CD4-positive, alpha-beta T cell treated with Interferon alpha-2 for 1 hour (primary cell): ENCODE measurements around the gene RNF157.
"Not testable (repeated sequence)": the region's sequence is repeated elsewhere in the genome, so short reads cannot be mapped to it uniquely, and the experiment has no call there.

Experiments used
- DNase-seq, 2 donors: peaks; one replicate each; pipeline ENCODE4 v3.0.0-alpha.2; 2020 to 2022

Gene RNF157

DNA sequence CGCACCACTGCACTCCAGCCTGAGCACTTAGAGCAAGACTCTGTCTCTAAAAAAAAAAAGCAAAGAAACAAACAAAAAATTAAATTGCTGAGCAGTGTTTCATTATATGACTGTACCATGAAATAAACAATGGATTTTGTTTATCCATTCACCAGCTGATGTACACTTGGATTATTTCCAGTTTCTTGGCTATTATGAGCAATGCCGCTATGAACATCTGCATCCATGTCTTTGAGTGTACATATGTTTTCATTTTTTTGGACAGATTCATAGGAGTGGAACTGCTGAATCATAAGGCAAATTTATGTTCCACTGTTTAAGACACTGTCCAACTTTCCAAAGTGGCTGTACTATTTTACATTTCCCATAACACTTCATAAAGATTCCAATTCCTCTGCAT, 8.0 kb downstream of the RNF157 start:
- no peak for DNase-seq

- not testable (repeated sequence) for DNase-seq
These were observed 13.5 kb downstream of the RNF157 start for GRCh38 chr17:76226749-76227148.

GRCh38 chr17:76225373-76226086, 14.8 kb downstream of the RNF157 start:
- not testable (repeated sequence) for DNase-seq

DNA sequence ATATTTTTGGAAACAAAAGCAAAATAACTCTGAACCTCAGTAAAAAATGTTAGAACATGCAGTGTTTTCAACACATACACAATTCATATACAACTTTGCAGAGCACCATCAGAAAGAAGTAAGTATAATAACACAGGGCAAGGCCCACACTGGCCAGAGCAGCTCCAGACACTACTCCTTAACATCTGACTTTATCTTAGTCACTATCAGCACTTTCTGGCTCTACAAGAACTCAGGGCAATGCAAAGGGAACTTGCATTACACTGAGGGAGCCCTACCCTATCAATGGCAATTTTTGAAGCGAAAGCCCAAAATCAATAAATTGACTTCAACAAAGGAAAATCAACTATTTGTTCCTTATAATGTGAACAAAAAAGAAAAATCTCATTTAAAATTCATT, 16.5 kb downstream of the RNF157 start:
- DNase-seq, result no peak

DNA sequence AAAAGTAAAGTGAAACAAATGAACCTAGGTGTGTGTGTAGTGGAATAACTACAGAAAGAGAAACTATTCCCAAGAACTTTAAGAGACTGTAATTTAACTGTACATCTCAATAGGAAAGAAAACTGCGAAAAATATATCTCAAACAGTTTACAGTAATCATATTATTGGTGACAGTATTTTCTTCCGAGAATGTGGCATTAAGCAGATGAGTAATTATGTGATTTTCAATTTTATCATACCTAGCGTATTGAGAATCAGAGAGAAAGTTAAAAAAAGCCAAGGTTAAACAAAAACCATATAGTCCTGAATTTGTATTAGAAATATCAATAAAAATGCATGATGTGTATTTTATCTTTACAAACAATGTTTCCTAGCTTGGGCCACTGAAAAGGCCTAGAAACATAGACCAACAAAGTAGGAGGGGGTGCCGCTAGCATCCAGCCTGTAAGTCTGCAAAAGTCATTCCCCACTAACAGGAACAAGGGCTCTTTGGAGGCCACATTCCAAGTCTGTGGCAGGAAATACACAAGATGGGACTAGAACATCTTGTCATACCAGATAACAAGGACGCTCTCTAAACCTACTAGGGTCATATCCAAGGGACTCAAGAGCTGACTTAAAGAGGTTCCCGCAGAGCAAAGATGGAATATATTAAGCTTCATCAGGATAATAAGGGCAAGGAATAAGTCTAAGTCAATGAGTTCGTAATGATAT, 20.5 kb downstream of the RNF157 start:
- DNase-seq, result no peak

DNA sequence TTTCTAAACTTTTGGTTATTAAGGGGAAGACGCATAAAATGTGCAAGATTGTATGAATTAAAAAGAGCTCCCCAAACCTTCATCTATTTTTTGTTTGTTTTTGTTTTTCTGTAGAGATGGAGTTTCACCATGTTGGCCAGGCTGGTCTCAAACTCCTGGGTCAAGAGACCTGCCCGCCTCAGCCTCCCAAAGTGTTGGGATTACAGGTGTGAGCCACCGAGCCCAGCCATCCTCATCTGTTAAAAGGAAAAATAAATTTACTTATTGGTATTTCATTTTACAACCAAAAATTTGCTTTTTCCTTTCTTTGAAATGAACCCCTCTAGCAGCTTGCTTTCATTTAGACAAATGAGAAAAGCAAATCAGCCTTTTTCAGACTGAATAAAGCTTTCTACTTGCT, 23.2 kb downstream of the RNF157 start:
- DNase-seq, result no peak

DNA sequence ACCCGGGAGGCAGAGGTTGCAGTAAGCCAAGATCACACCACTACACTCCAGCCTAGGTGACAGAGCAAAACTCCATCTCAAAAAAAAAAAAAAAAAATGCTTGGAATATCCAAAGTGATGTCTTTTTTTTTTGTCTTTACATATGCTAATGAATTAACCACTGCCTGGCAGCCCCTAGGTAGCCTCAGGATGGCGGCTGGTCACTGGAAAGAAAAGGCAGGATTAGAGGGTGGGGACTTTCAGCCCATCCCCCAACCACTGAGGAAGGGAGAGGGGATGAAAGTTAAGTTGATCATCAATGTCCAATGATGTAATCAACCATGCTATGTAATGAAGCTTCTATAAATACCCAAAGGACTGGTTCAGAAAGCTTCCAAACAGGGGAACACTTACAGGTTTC, 26.8 kb downstream of the RNF157 start:
- no peak for DNase-seq

- DNase-seq, result peak in 1 of 2 donors; percentile 55
These were observed 32.2 kb downstream of the RNF157 start for GRCh38 chr17:76208120-76208519.

- no peak for DNase-seq
These were observed 32.8 kb downstream of the RNF157 start for GRCh38 chr17:76207275-76208059.

DNA sequence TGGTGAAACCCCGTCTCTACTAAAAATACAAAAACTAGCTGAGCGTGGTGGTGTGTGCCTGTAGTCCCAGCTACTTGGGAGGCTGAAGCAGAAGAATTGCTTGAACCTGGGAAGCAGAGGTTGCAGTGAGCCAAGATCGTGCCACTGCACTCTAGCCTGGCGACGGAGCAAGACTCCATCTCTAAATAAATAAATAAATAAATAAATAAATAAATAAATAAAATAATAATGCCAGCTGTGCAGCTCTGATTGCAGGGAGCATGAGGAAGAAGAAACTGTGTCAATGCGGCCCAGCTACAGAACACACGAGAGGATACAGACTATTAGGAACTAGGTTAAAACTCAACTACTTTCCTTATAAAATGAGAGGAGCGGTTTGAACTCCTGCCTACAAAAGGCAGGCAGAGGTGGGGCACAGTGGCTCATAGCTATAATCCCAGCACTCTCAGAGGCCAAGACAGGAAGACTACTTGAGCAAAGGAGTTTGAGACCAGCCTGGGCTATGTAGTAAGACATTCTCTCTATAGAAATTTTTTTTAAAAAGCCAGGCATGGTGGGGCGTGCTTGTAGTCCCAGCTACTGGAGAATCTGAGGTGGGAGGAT, 34.6 kb downstream of the RNF157 start:
- DNase-seq, result not testable (repeated sequence)

- no peak for DNase-seq
These were observed 36.0 kb downstream of the RNF157 start for GRCh38 chr17:76204277-76204676.

DNA sequence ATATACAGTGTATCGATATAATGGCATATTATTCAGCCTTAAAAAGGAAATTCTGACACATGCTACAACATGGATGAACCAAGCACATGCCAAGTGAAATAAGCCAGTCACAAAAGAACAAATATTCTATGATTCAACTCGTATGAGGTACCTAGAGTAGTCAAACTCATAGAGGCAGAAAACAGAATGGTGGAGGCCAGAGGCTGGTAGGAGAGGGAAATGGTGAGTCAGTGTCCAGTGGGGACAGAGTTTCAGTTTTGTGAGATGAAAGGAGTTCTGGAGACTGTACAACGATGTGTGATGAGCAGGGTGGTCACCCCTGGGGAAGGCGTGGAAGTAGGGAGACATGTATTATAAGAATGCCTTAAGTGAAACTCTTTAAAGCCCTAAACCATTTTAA, 39.9 kb downstream of the RNF157 start:
- no peak for DNase-seq

GRCh38 chr17:76199469-76199868, 40.8 kb downstream of the RNF157 start:
- peak; percentile 79 to 87 for DNase-seq

DNA sequence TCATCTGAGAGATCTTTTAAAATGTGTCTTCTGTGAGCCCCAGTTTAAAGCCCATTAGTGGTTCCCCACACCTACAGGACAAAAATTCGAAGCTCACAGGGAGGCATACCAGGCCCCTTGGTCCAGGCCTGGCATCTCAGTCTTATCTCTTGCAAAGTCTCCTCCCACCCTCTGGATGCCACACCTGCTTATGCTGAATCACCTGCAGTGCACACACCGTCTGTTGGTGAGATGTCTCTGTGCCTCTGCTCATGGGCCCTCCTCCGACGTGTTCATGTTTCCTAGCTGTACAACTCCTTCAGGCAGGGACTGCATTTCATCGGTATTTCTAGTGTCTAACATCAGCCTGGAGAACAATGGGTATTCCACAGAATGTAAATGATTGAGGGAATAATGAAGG, 41.6 kb downstream of the RNF157 start:
- no peak for DNase-seq

- no peak for DNase-seq
These were observed 42.4 kb downstream of the RNF157 start for GRCh38 chr17:76197911-76198310.

DNA sequence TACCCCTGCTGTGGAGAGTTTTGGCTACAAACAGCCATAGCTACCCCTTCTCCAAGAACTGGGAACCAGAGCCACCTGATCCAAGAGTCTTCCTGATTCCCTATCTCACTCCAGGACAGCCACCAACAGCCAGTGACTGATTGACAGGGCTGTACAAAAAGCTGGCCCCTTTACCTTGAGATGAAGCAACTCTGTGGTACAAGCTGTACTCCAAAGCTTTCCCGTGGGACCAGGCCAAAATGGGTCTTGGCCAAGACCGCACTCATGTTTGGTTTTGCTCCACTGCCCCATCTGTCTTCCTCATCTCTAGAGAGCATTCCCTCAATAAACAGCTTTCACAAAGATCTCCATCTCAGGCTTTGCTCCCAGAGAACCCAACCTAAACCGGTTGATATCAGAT, 43.6 kb downstream of the RNF157 start:
- DNase-seq, result no peak

DNA sequence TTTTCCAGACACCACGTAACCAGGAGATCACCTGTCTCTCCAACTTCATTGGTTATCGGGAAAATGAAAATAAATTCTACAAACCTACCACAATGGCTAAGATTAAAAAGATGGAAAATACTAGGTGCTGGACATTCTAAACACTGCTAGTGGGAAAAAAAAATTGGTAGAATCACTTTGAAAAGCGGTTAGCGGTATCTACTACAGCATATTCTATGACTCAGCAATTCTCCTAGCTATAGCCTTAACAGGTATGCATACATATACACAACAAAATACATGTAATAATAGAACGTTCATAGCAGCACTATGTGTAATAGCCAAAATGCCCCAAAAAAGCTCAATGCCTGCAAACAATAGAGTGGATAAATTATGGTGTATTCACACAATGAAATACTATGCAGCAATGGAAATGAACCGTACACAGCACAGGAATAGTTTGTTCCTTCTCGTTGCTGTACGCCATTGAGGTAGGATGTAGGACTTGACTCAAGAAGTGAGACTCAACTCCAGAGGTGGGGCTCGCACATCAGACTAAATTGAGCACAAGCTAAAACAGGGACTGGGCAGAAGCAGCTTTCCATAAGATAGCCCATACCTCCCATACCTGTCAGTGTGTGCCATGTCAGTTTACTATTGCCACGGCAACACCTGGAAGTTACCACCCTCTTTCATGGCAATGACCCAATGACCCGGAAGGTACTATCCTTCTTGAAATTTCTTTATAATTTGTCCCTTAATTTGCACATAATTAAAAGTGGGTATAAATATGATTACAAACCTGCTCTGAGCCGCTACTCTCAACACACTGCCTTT, 44.8 kb downstream of the RNF157 start:
- no peak for DNase-seq

- DNase-seq, result peak; percentile 17 to 58
These were observed 46.7 kb downstream of the RNF157 start for GRCh38 chr17:76193591-76193990.

- peak; percentile 76 to 93 for DNase-seq
These were observed 48.4 kb downstream of the RNF157 start for GRCh38 chr17:76191896-76192295.

- DNase-seq, result no peak
These were observed 50.6 kb downstream of the RNF157 start for GRCh38 chr17:76189741-76190140.

DNA sequence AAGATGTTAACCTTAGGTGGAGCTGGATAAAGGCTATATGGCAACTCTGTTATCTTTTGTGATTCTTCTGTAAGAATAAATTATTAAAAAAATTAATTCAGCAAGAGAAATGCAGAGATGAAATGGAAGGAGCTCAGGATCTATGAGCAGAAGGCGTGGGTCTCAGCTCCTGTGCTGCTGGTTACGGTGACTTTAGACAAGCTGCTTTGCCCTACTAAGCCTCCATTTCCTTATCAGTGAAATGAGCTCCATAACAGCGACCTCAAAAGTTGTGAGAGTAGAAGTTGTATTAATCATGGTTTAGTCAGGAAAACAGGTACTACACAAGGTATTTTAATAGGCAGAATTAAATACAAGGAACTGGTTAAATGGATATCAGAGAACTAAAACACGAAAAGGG, 51.0 kb downstream of the RNF157 start:
- no peak for DNase-seq
